ENCODE measurements around the gene GASK1B.
A peak's percentile ranks its signal among the peaks of the same experiment; 100 is the strongest.

Gene GASK1B

DNA sequence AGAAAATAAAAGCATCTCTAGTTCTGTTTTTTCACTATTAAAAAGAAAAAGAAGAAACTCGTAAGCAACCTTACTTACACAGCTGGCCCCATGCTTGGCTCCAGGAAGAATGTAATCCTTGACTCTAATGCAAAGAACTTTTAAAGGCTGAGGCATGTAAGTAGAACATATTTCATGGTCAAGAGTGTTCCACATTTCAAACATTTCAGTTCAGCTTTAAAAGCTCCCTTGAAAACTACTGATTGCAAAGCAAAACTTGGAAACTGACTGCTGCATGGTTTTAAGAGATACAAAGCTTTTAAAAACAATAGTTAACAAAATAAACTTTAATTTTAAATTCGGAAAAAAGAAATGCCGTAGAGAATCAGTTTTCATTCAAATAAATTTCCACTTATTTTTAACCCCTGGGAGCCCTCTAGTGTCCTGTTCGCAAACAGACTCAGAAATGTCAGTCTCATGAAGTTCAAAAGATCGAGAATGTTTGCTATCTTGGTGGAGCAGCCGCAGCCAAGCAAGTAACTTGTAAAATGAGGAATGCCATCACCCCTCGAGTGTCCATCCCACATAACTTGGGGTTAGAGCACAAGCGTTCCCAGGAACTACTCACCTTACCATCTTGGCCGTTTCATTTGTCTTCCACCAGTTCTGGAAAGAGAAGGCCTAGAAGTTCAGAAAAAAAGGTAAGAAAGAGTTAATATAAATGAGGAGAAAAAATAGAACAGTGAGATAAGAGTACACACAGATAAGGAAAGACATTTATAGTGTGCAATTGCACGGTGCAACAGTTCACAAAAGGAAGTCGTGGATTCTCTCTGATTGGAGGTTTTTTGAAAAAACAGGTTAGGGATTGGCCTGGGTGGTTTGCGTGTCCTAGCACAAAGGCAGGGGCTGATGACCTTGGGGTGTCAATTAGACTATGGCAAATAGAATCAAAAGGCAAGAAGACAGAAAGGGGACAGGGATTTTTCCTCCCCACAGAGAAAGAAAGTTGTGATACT, at the start of gene GASK1B:
Gene GASK1B (minus strand): TSS at position 765 of the 998 bp plus-strand sequence. CDS start 1,650 bp downstream, outside the sequence.
- no peaks in the 10 kb centered on the region for H3K27me3 ChIP-seq (ENCODE audit: low read depth, low read length)
- H2AFZ ChIP-seq (ENCODE audit: low read depth, low read length), result peak within 1 kb of the TSS; percentile 94
- no peak for TF ChIP-seq EZH2phosphoT487 (IDR thresholded peaks at IDR 0.05; ENCODE audit: low read depth)
- TF ChIP-seq, protein P1, sequence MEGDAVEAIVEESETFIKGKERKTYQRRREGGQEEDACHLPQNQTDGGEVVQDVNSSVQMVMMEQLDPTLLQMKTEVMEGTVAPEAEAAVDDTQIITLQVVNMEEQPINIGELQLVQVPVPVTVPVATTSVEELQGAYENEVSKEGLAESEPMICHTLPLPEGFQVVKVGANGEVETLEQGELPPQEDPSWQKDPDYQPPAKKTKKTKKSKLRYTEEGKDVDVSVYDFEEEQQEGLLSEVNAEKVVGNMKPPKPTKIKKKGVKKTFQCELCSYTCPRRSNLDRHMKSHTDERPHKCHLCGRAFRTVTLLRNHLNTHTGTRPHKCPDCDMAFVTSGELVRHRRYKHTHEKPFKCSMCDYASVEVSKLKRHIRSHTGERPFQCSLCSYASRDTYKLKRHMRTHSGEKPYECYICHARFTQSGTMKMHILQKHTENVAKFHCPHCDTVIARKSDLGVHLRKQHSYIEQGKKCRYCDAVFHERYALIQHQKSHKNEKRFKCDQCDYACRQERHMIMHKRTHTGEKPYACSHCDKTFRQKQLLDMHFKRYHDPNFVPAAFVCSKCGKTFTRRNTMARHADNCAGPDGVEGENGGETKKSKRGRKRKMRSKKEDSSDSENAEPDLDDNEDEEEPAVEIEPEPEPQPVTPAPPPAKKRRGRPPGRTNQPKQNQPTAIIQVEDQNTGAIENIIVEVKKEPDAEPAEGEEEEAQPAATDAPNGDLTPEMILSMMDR (IDR thresholded peaks at IDR 0.05; ENCODE audit: low read depth, low read length), result peak; percentile 98
- H3K9ac ChIP-seq (ENCODE audit: low read length), result peak within 1 kb of the TSS; percentile 33
- no peaks in the 10 kb centered on the region for H3K79me2 ChIP-seq (ENCODE audit: low read length)
- H3K4me1 ChIP-seq (ENCODE audit: low read length), result peaks cover 8% of the 10 kb centered on the region; the same call in 1 of the 2 replicates
- no peaks in the 10 kb centered on the region for H3K36me3 ChIP-seq (replicated peaks; ENCODE audit: low read depth, low read length)
- H4K20me1 ChIP-seq (ENCODE audit: insufficient read depth, low read length), result no peaks in the 10 kb centered on the region
- peak within 1 kb of the TSS; percentile 69 for H3K4me2 ChIP-seq (ENCODE audit: low read length)
- H3K27ac ChIP-seq (ENCODE audit: low read length), result no peak within 1 kb of the TSS
- H3K4me3 ChIP-seq (ENCODE audit: low read length), result peak within 1 kb of the TSS; percentile 63
- no peaks in the 10 kb centered on the region for H3K9me3 ChIP-seq (ENCODE audit: insufficient read depth, low read length)

DNA sequence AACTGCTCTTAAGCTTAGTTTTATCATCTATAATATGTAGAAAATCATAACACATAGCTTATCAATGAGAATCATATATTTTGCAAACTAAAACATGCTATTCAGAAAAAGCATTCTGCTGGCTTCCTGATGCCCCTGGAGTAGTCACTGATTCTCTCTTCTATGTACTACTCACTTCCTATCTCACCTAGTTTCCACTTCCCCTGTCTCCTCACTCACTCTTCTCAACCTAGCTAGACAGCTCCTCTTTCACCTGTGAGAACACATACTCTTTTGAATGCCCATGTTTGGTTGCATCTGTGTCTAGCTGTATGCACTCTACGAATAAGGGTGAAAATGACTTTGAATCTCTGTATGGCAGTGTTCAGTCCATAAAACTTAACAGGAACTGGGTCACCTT, 46.8 kb upstream of the GASK1B start:
- no peaks in the 10 kb centered on the region for H3K79me2 ChIP-seq (ENCODE audit: low read length)
- H3K9me3 ChIP-seq (ENCODE audit: insufficient read depth, low read length), result no peaks in the 10 kb centered on the region
- no peak overlapping the region for H3K4me2 ChIP-seq (ENCODE audit: low read length)
- H3K36me3 ChIP-seq (replicated peaks; ENCODE audit: low read depth, low read length), result no peaks in the 10 kb centered on the region
- no peak overlapping the region for H3K27ac ChIP-seq (ENCODE audit: low read length)
- TF ChIP-seq, protein P1 (IDR thresholded peaks at IDR 0.05; ENCODE audit: low read depth, low read length), result no peak
- TF ChIP-seq EZH2phosphoT487 (IDR thresholded peaks at IDR 0.05; ENCODE audit: low read depth), result no peak
- H3K4me3 ChIP-seq (ENCODE audit: low read length), result no peak overlapping the region
- H3K9ac ChIP-seq (ENCODE audit: low read length), result no peak overlapping the region
- no peaks in the 10 kb centered on the region for H4K20me1 ChIP-seq (ENCODE audit: insufficient read depth, low read length)
- peaks cover 7% of the 10 kb centered on the region; the same call in 1 of the 2 replicates for H3K4me1 ChIP-seq (ENCODE audit: low read length)
- H2AFZ ChIP-seq (ENCODE audit: low read depth, low read length), result no peak overlapping the region
- no peaks in the 10 kb centered on the region for H3K27me3 ChIP-seq (ENCODE audit: low read depth, low read length)

DNA sequence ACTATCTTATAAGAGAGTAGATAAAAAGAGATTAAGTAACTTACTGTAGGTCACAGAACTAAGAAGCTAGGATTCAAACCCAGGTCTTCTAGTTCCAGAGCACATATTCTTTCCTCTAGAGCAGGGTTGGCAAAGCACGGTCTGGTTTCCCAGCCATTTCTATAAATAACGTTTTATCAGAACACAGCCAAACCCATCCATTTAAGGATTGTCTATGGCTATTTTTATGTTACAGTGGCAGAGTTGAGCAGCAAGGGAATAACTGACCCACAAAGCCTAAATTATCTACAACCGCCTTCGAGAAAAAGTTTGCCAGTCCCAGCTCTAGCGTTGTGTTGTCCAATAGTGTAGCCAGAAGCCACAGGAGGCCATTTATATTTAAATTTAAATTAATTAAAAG, 44.9 kb upstream of the GASK1B start:
- no peaks in the 10 kb centered on the region for H3K9me3 ChIP-seq (ENCODE audit: insufficient read depth, low read length)

DNA sequence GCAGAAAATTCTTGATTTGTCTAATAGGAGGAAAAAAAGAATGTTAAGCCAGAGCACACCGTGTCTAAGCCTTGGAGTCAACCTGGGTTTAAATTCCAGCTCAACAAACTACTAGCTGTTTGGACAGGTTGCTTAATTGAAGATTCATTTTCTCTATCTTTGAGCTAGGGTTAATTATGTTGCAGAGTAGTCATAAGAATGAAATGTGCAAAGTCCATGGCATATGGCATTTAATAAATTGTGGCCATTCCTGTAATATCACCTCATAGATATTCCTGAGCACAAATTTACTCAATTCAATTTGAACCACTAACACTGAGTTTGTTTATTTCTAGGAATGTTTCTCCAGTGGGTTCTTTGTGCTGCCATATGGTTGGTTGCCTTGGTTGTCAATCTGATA, 42.0 kb upstream of the GASK1B start:
- no peak overlapping the region for H3K27ac ChIP-seq (ENCODE audit: low read length)
- TF ChIP-seq, protein P1 (IDR thresholded peaks at IDR 0.05; ENCODE audit: low read depth, low read length), result no peak
- no peak for TF ChIP-seq EZH2phosphoT487 (IDR thresholded peaks at IDR 0.05; ENCODE audit: low read depth)
- H3K4me3 ChIP-seq (ENCODE audit: low read length), result no peak overlapping the region
- H3K36me3 ChIP-seq (replicated peaks; ENCODE audit: low read depth, low read length), result no peaks in the 10 kb centered on the region
- no peak overlapping the region for H3K9ac ChIP-seq (ENCODE audit: low read length)
- no peak overlapping the region for H2AFZ ChIP-seq (ENCODE audit: low read depth, low read length)
- peaks cover 6% of the 10 kb centered on the region; the same call in 1 of the 2 replicates for H3K4me1 ChIP-seq (ENCODE audit: low read length)
- no peak overlapping the region for H3K4me2 ChIP-seq (ENCODE audit: low read length)
- H3K9me3 ChIP-seq (ENCODE audit: insufficient read depth, low read length), result no peaks in the 10 kb centered on the region
- H4K20me1 ChIP-seq (ENCODE audit: insufficient read depth, low read length), result no peaks in the 10 kb centered on the region
- H3K79me2 ChIP-seq (ENCODE audit: low read length), result no peaks in the 10 kb centered on the region
- no peaks in the 10 kb centered on the region for H3K27me3 ChIP-seq (ENCODE audit: low read depth, low read length)

More for the DNA sequence above, 44.9 kb upstream of the GASK1B start:
- Histone ChIP-seq H3K4me2 (ENCODE audit: low read length) (no peak overlapping the region), H3K27me3 (ENCODE audit: low read depth, low read length) (no peaks in the 10 kb centered on the region), H4K20me1 (ENCODE audit: insufficient read depth, low read length) (no peaks in the 10 kb centered on the region), H2AFZ (ENCODE audit: low read depth, low read length) (no peak overlapping the region), H3K79me2 (ENCODE audit: low read length) (no peaks in the 10 kb centered on the region), H3K4me3 (ENCODE audit: low read length) (no peak overlapping the region), H3K9ac (ENCODE audit: low read length) (no peak overlapping the region), H3K36me3 (replicated peaks; ENCODE audit: low read depth, low read length) (no peaks in the 10 kb centered on the region), H3K27ac (ENCODE audit: low read length) (no peak overlapping the region), H3K4me1 (ENCODE audit: low read length) (peaks cover 7% of the 10 kb centered on the region; the same call in 1 of the 2 replicates)
- TF ChIP-seq EZH2phosphoT487 (IDR thresholded peaks at IDR 0.05; ENCODE audit: low read depth), result no peak
- TF ChIP-seq, protein P1 (IDR thresholded peaks at IDR 0.05; ENCODE audit: low read depth, low read length), result no peak
